HEK293 (cell line): ENCODE measurements around the gene PROSER2.
A peak's percentile ranks its signal among the peaks of the same experiment; 100 is the strongest.

Experiments
- CTCF ChIA-PET: fragments of 350-600 bp; formaldehyde crosslinking; extraction: SDS; loops from one replicate; lab custom pipeline; 2021; ENCODE audit warnings: antibody characterized with exemption; lab: Yijun Ruan, JAX
- POLR2A ChIA-PET: fragments of 300-600 bp; formaldehyde crosslinking; extraction: SDS; loops from one replicate; lab custom pipeline; 2020; ENCODE audit warnings: antibody characterized with exemption, inconsistent platforms; lab: Yijun Ruan, JAX
- H3K27ac ChIP-seq: fragments of 200-500 bp; sonication (Bioruptor generic); 2 replicates; pipeline ENCODE4 v1.5.1; 2014; ENCODE audit warnings: low read depth, low read length, control low read depth, inconsistent platforms; ENCODE audit errors: extremely low read depth
- H3K36me3 ChIP-seq, 2 experiments: fragments of 200-500 bp in 1 of 2; sonication (Bioruptor generic) in 1 of 2; 1 replicate in 1 of 2; 2 replicates in 1 of 2; pipeline ENCODE4 v1.5.1; 2014 to 2017; ENCODE audit warnings: inconsistent platforms in 2 of 2, low read length in 2 of 2; ENCODE audit not compliant: control insufficient read depth in 2 of 2, insufficient read depth in 1 of 2
- H3K4me1 ChIP-seq: fragments of 200-500 bp; sonication (Bioruptor generic); 2 replicates; pipeline ENCODE4 v1.5.1; 2014; ENCODE audit warnings: mild to moderate bottlenecking, low read length, inconsistent platforms; ENCODE audit not compliant: control insufficient read depth, insufficient read depth
- H3K4me3 ChIP-seq: 2 replicates; pipeline ENCODE4 v1.5.1; 2011; ENCODE audit warnings: low read depth, mild to moderate bottlenecking, control low read depth, low read length, moderate library complexity
- H3K9me3 ChIP-seq: fragments of 200-500 bp; sonication (Bioruptor generic); 2 replicates; pipeline ENCODE4 v1.5.1; 2014; ENCODE audit warnings: low read depth, low read length, inconsistent platforms; ENCODE audit not compliant: control insufficient read depth, insufficient read depth
- GLIS1 ChIP-seq: fragments of 450-650 bp; formaldehyde crosslinking; IDR thresholded peaks from 2 replicates; pipeline ENCODE4 v1.5.1; 2016; ENCODE audit warnings: missing biosample characterization, missing genetic modification characterization
- HOXA7 ChIP-seq: sonication (generic); formaldehyde crosslinking; IDR thresholded peaks from 2 replicates; pipeline ENCODE4 v1.8.1; 2022; ENCODE audit warnings: missing genetic modification reagents, borderline replicate concordance
- HOXC10 ChIP-seq: sonication (generic); formaldehyde crosslinking; IDR thresholded peaks from 2 replicates; pipeline ENCODE4 v1.8.1; 2023; ENCODE audit warnings: mild to moderate bottlenecking, missing genetic modification reagents
- KLF10 ChIP-seq: fragments of 450-650 bp; IDR thresholded peaks from 2 replicates; pipeline ENCODE4 v1.5.1; 2018; ENCODE audit warnings: missing biosample characterization, mild to moderate bottlenecking, missing genetic modification characterization
- OVOL3 ChIP-seq: fragments of 450-650 bp; formaldehyde crosslinking; IDR thresholded peaks from 2 replicates; pipeline ENCODE4 v1.5.1; 2016; ENCODE audit warnings: missing biosample characterization, missing genetic modification characterization
- SCRT2 ChIP-seq: fragments of 450-650 bp; formaldehyde crosslinking; IDR thresholded peaks from 2 replicates; pipeline ENCODE4 v1.5.1; 2016; ENCODE audit warnings: missing biosample characterization, missing genetic modification characterization
- TRIM28 ChIP-seq: IDR thresholded peaks from 2 replicates; pipeline ENCODE4 v1.6.1; 2011; ENCODE audit warnings: low read length, control low read depth, borderline replicate concordance
- ZNF114 ChIP-seq: fragments of 450-650 bp; formaldehyde crosslinking; IDR thresholded peaks from 2 replicates; pipeline ENCODE4 v1.5.0; 2017; ENCODE audit warnings: missing biosample characterization, missing genetic modification characterization
- ZNF133 ChIP-seq: fragments of 450-650 bp; formaldehyde crosslinking; IDR thresholded peaks from 2 replicates; pipeline ENCODE4 v1.5.1; 2016; ENCODE audit warnings: missing biosample characterization, missing genetic modification characterization
- ZNF221 ChIP-seq: fragments of 450-650 bp; formaldehyde crosslinking; IDR thresholded peaks from 2 replicates; pipeline ENCODE4 v1.5.1; 2017; ENCODE audit warnings: missing biosample characterization, missing genetic modification characterization, borderline replicate concordance
- ZNF423 ChIP-seq: fragments of 450-650 bp; formaldehyde crosslinking; IDR thresholded peaks from 2 replicates; pipeline ENCODE4 v1.5.1; 2016; ENCODE audit warnings: missing biosample characterization, missing genetic modification characterization
- ZNF670 ChIP-seq: fragments of 450-650 bp; formaldehyde crosslinking; IDR thresholded peaks from 2 replicates; pipeline ENCODE4 v1.5.1; 2016; ENCODE audit warnings: missing biosample characterization, missing genetic modification characterization, low read depth
- ZNF830 ChIP-seq: fragments of 450-650 bp; IDR thresholded peaks from 2 replicates; pipeline ENCODE4 v1.5.0; 2018; ENCODE audit warnings: missing biosample characterization, missing genetic modification characterization, low read depth, mild to moderate bottlenecking, moderate library complexity
- TF ChIP-seq, protein P1 (sequence below): fragments of 450-650 bp; formaldehyde crosslinking; conservative IDR thresholded peaks from 2 replicates; pipeline ENCODE4 v1.5.1; 2016; ENCODE audit warnings: low read depth, missing biosample characterization, missing genetic modification characterization
- TF ChIP-seq, protein P2 (sequence below): fragments of 450-650 bp; formaldehyde crosslinking; IDR thresholded peaks from 2 replicates; pipeline ENCODE4 v1.5.1; 2017; ENCODE audit warnings: missing biosample characterization, missing genetic modification characterization
- TF ChIP-seq, protein P3 (sequence below): fragments of 450-650 bp; formaldehyde crosslinking; IDR thresholded peaks from 2 replicates; pipeline ENCODE4 v1.5.1; 2016; ENCODE audit warnings: missing biosample characterization, missing genetic modification characterization
- TF ChIP-seq, protein P4 (sequence below): fragments of 450-650 bp; formaldehyde crosslinking; IDR thresholded peaks from 2 replicates; pipeline ENCODE4 v1.5.1; 2016; ENCODE audit warnings: missing biosample characterization, missing genetic modification characterization, borderline replicate concordance
- TF ChIP-seq, protein P5 (sequence below): fragments of 450-650 bp; formaldehyde crosslinking; IDR thresholded peaks from 2 replicates; pipeline ENCODE4 v1.5.1; 2016; ENCODE audit warnings: missing biosample characterization, missing genetic modification characterization
- TF ChIP-seq, protein P6 (sequence below): fragments of 450-650 bp; formaldehyde crosslinking; IDR thresholded peaks from 2 replicates; pipeline ENCODE4 v1.5.1; 2016; ENCODE audit warnings: missing biosample characterization, missing genetic modification characterization

The PROSER2 gene

DNA sequence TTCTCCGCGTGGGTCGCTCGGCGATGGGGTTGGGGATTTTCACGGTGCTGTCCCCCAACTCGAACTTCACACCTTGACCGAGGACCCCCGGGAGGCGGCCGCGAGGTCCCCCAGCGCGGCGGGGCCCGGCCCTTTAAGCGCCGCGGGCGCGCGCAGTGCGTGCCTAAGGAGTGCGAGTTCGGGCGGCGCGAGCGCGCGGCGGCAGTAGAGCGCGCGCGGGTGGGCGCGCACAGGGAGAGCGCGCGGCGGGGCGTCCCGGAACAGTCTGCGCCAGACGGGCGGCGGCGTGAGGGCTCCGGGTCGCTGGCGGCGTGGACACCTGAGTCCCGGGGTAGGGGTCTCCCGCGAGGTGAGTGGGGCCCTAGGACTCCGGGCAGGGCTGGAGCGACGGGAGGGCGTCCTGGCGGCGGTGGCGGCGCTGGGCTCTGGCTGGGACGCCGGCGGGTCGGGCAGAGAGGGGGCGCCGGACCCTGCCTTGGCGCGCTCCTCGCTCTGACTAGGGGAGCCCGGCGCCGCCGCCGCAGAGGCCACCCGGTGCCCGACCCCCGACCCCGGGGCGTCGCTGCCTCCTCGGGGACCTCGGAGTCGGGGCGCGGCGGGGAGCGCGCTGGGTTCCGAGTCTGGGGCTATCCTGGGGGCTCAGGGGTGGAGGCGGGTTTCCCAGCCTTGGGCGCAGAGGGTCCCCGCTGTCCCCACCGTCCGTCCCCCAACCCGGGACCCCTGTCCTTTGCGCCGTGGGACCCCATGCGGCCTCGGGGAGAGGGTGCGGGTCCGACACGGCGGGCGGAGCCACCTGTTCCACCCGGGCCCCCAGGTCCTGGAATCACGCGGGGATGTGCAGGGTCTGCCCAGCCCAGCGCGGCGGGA is at the start of gene PROSER2 (continued):
- 0 out of 2 replicates have a peak, but pooled peaks have one; percentile 14 for TF ChIP-seq ZNF423 (tag by site-specific recombination)
- peak; percentile 94 for TF ChIP-seq SCRT2 (tag by site-specific recombination)
- peak; percentile 33; the same call in 1 of the 2 replicates for TF ChIP-seq KLF10 (tag by site-specific recombination)
- TF ChIP-seq GLIS1 (tag by site-specific recombination) = 0 out of 2 replicates have a peak, but pooled peaks have one; percentile 35
- no peak for TF ChIP-seq HOXC10 (CRISPR knock-in tag)

DNA sequence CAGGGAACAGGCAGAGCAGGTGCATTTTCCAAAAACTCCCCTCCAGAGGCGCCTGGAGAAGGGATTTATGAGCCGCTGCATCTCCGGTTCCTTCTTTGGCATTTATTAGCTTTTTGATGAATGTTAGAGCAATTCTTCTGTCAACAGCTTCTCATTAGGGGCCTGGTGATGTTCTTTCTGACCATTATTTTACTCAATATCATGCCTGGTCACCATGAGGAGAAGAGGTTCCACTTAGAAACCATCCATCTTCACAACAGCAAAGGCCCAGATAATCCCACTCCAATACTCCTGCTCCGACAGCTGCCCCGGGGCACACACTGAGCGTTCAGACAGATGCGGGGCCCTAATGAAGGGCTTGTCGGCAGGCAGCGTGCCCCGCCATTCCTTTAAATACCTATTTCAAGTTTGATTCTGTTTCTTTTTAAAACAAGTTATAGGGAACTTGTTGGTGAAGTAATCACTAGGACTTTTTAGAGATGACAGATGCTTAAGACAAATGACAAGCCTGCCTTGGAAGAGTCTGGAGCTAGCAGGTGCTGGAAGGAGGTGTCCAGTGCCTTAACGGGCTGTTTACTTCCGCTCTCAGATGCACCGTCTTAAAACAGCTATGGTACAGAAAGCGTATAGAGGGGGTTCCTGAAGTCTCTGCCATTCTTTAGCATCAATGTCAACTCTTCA is 49.3 kb upstream of the PROSER2 start:
- ChIA-PET POLR2A (no interaction called here), CTCF (interaction anchor here (0.7 to 2.3 kb wide), 4 partner anchors 9 to 213 kb away, joined by 3 to 9 read pairs (median 3); no protein-coding TSS in a partner anchor)
- TF ChIP-seq HOXA7 (CRISPR knock-in tag) = no peak
- TF ChIP-seq OVOL3 (tag by site-specific recombination) = peak; percentile 90
- TF ChIP-seq ZNF670 (tag by site-specific recombination) = no peak
- TF ChIP-seq ZNF830 (tag by site-specific recombination) = no peak
- TF ChIP-seq, protein P1, sequence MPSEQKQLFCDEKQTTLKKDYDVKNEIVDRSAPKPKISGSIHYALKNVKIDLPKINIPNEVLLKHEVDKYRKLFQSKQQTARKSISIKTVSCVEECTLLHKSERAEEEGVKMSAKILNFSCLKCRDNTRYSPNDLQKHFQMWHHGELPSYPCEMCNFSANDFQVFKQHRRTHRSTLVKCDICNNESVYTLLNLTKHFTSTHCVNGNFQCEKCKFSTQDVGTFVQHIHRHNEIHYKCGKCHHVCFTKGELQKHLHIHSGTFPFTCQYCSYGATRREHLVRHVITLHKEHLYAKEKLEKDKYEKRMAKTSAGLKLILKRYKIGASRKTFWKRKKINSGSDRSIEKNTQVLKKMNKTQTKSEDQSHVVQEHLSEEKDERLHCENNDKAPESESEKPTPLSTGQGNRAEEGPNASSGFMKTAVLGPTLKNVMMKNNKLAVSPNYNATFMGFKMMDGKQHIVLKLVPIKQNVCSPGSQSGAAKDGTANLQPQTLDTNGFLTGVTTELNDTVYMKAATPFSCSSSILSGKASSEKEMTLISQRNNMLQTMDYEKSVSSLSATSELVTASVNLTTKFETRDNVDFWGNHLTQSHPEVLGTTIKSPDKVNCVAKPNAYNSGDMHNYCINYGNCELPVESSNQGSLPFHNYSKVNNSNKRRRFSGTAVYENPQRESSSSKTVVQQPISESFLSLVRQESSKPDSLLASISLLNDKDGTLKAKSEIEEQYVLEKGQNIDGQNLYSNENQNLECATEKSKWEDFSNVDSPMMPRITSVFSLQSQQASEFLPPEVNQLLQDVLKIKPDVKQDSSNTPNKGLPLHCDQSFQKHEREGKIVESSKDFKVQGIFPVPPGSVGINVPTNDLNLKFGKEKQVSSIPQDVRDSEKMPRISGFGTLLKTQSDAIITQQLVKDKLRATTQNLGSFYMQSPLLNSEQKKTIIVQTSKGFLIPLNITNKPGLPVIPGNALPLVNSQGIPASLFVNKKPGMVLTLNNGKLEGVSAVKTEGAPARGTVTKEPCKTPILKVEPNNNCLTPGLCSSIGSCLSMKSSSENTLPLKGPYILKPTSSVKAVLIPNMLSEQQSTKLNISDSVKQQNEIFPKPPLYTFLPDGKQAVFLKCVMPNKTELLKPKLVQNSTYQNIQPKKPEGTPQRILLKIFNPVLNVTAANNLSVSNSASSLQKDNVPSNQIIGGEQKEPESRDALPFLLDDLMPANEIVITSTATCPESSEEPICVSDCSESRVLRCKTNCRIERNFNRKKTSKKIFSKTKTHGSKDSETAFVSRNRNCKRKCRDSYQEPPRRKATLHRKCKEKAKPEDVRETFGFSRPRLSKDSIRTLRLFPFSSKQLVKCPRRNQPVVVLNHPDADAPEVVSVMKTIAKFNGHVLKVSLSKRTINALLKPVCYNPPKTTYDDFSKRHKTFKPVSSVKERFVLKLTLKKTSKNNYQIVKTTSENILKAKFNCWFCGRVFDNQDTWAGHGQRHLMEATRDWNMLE (tag by site-specific recombination) = peak; percentile 34; the same call in 1 of the 2 replicates
- no peak for TF ChIP-seq ZNF133
- no peak for TF ChIP-seq ZNF221 (tag by site-specific recombination)
- TF ChIP-seq, protein P2, sequence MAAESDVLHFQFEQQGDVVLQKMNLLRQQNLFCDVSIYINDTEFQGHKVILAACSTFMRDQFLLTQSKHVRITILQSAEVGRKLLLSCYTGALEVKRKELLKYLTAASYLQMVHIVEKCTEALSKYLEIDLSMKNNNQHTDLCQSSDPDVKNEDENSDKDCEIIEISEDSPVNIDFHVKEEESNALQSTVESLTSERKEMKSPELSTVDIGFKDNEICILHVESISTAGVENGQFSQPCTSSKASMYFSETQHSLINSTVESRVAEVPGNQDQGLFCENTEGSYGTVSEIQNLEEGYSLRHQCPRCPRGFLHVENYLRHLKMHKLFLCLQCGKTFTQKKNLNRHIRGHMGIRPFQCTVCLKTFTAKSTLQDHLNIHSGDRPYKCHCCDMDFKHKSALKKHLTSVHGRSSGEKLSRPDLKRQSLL (tag by site-specific recombination) = peak; percentile 59; the same call in 1 of the 2 replicates
- TF ChIP-seq, protein P3, sequence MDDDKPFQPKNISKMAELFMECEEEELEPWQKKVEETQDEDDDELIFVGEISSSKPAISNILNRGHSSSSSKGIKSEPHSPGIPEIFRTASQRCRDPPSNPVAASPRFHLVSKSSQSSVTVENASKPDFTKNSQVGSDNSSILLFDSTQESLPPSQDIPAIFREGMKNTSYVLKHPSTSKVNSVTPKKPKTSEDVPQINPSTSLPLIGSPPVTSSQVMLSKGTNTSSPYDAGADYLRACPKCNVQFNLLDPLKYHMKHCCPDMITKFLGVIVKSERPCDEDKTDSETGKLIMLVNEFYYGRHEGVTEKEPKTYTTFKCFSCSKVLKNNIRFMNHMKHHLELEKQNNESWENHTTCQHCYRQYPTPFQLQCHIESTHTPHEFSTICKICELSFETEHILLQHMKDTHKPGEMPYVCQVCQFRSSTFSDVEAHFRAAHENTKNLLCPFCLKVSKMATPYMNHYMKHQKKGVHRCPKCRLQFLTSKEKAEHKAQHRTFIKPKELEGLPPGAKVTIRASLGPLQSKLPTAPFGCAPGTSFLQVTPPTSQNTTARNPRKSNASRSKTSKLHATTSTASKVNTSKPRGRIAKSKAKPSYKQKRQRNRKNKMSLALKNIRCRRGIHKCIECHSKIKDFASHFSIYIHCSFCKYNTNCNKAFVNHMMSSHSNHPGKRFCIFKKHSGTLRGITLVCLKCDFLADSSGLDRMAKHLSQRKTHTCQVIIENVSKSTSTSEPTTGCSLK = no peak
- TF ChIP-seq ZNF114 (tag by site-specific recombination) = no peak
- TF ChIP-seq, protein P4, sequence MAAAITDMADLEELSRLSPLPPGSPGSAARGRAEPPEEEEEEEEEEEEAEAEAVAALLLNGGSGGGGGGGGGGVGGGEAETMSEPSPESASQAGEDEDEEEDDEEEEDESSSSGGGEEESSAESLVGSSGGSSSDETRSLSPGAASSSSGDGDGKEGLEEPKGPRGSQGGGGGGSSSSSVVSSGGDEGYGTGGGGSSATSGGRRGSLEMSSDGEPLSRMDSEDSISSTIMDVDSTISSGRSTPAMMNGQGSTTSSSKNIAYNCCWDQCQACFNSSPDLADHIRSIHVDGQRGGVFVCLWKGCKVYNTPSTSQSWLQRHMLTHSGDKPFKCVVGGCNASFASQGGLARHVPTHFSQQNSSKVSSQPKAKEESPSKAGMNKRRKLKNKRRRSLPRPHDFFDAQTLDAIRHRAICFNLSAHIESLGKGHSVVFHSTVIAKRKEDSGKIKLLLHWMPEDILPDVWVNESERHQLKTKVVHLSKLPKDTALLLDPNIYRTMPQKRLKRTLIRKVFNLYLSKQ (tag by site-specific recombination) = peak; percentile 21; the same call in 1 of the 2 replicates
- TF ChIP-seq, protein P5, sequence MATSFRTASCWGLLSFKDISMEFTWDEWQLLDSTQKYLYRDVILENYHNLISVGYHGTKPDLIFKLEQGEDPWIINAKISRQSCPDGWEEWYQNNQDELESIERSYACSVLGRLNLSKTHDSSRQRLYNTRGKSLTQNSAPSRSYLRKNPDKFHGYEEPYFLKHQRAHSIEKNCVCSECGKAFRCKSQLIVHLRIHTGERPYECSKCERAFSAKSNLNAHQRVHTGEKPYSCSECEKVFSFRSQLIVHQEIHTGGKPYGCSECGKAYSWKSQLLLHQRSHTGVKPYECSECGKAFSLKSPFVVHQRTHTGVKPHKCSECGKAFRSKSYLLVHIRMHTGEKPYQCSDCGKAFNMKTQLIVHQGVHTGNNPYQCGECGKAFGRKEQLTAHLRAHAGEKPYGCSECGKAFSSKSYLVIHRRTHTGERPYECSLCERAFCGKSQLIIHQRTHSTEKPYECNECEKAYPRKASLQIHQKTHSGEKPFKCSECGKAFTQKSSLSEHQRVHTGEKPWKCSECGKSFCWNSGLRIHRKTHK = no peak
- TF ChIP-seq TRIM28 = peak; percentile 73; the same call in 1 of the 2 replicates
- TF ChIP-seq, protein P6, sequence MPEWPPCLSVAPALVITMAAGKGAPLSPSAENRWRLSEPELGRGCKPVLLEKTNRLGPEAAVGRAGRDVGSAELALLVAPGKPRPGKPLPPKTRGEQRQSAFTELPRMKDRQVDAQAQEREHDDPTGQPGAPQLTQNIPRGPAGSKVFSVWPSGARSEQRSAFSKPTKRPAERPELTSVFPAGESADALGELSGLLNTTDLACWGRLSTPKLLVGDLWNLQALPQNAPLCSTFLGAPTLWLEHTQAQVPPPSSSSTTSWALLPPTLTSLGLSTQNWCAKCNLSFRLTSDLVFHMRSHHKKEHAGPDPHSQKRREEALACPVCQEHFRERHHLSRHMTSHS (tag by site-specific recombination) = peak; percentile 92

More for the DNA sequence above, 49.3 kb upstream of the PROSER2 start:
- Histone ChIP-seq H3K4me1 (peaks cover 17% of the 10 kb centered on the region), H3K4me3 (no peak overlapping the region), H3K27ac (peak overlapping the region; percentile 82), H3K9me3 (no peaks in the 10 kb centered on the region), H3K36me3 (no peaks in the 10 kb centered on the region)
